RWPE1 (cell line): ENCODE results near the gene MCM3.

Experiments
- CTCF ChIA-PET: fragments of 350-600 bp; sonication (Branson Sonifier 250); formaldehyde crosslinking; extraction: SDS; loops from one replicate; lab custom pipeline; 2021; lab: Yijun Ruan, JAX
- POLR2A ChIA-PET: fragments of 400-600 bp; formaldehyde crosslinking; extraction: SDS; loops from one replicate; lab custom pipeline; 2020; ENCODE audit warnings: antibody characterized with exemption; ENCODE audit not compliant: low non-redundant PET; lab: Yijun Ruan, JAX
- DNase-seq: peaks from one replicate; pipeline ENCODE4 v3.0.0; 2012; ENCODE audit warnings: low spot score
- H3K27ac ChIP-seq: fragments of 450-650 bp; 2 replicates; pipeline ENCODE4 v1.5.1; 2017
- CTCF ChIP-seq: fragments of 450-650 bp; conservative IDR thresholded peaks from 2 replicates; pipeline ENCODE4 v1.5.1; 2017; ENCODE audit warnings: low read depth, mild to moderate bottlenecking

MCM3 gene

DNA sequence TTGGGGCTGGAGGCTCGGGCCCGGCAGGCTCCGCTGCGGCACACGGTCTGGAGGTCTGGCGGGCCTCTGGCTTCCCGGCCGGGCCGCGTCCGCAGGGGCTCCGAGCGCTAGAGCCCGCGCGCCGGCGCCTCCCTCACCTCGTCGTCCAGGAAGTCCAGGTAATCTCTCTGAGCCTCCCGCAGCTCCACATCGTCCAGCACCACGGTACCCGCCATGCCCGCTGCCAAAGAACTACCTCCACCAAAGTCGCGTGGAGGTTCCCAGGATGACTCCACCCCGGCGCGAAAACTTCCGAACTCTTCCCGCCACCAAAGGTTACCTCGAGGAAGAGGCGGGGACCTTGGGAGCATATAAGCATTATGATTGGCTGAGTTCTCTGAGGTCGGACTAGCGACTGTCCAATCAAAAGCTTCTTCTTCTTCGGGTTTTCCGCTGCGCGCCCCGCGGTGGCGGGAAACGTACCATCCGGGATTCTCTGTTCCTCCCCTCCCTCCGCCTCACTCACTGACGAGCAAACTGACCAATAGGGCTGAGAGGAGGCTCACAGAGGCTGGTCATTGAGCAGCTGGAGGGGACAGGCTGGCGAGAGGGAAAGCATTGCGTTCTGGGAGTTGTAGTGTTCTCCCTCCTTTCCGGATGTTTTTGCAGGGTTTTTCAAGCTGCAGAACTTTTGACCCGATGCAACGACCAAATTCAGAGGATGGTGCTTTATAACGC lies at the start of gene MCM3:
Gene MCM3, minus strand, starts transcription at position 283 of the 717 bp plus-strand sequence. Its CDS starts 68 bp downstream, at position 215.
- DNase-seq = peak; percentile 99
- POLR2A ChIA-PET = interaction anchor here (0.7 to 0.8 kb wide), 2 partner anchors 68 to 77 kb away, joined by 3 to 4 read pairs; partner anchors contain the start of gene PAQR8
- peak within 1 kb of the TSS; percentile 86 for H3K27ac ChIP-seq
- no peak for TF ChIP-seq CTCF
- CTCF ChIA-PET = no interaction called here

GRCh38 chr6:52333840-52334200 lies 49.3 kb upstream of the MCM3 start:
- no peak for DNase-seq
- no peak overlapping the region for H3K27ac ChIP-seq
- ChIA-PET POLR2A (no interaction called here), CTCF (no interaction called here)
- TF ChIP-seq CTCF = no peak

- H3K27ac ChIP-seq = no peak overlapping the region
- TF ChIP-seq CTCF = no peak
- ChIA-PET POLR2A (no interaction called here), CTCF (no interaction called here)
- no peak for DNase-seq
These were observed 47.4 kb upstream of the MCM3 start for GRCh38 chr6:52331793-52332457.

GRCh38 chr6:52330470-52330869 lies 45.9 kb upstream of the MCM3 start:
- no peak for DNase-seq
- H3K27ac ChIP-seq = no peak overlapping the region
- ChIA-PET CTCF (no interaction called here), POLR2A (no interaction called here)
- no peak for TF ChIP-seq CTCF

GRCh38 chr6:52328729-52329128 lies 44.2 kb upstream of the MCM3 start:
- DNase-seq = no peak
- ChIA-PET POLR2A (no interaction called here), CTCF (interaction anchor here (0.6 kb wide), 1 partner anchor 752 kb away, joined by 6 read pairs; no protein-coding TSS in a partner anchor)
- H3K27ac ChIP-seq = no peak overlapping the region
- TF ChIP-seq CTCF = no peak

DNA sequence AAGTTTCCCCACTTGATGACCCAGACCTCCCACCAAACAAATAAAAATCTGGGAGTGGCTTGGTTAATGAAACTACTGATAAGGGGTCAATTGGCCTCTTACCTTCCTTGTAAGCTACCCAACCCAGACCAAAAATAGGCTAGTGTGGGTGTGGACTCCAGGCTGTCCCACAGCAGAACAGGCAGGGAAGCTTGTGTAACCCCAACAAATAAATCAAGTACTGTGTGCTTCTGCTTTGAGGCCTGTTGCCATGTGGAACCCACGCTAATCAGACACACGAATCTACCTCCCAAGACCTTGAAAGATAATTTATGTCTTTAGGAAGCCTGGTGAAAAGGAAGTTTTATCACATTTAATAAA lies 43.7 kb upstream of the MCM3 start:
- CTCF ChIA-PET = interaction anchor here (0.6 kb wide), 1 partner anchor 753 kb away, joined by 6 read pairs; no protein-coding TSS in a partner anchor
- no peak for TF ChIP-seq CTCF
- H3K27ac ChIP-seq = no peak overlapping the region
- no peak for DNase-seq
- POLR2A ChIA-PET = no interaction called here
